ENCODE results near the gene LIMCH1. TPM values are rescaled to one million over a fixed set of nuclear protein-coding genes. Genes with fewer than 3 reads are reported as not detected.
"Not testable (repeated sequence)": the region's sequence is repeated elsewhere in the genome, so short reads cannot be mapped to it uniquely, and the experiment has no call there.

LIMCH1 gene
- total and polyA plus RNA-seq, 2 experiments from 2014 or later: 10.6 to 13.3 TPM

GRCh38 chr4:41709844-41710481 lies 172.0 kb downstream of the LIMCH1 start:
- WGBS (ENCODE audit: low lambda C conversion rate, missing lambda C conversion rate): 42% methylated on average over 5 of the region's 5 CpGs
- no peaks in the 10 kb centered on the region for H3K9me3 ChIP-seq (ENCODE audit: low read depth)
- DNase-seq (ENCODE audit: low spot score): peak; percentile 51
- no peak overlapping the region for H2AFZ ChIP-seq
- H3K79me2 ChIP-seq: no peaks in the 10 kb centered on the region
- peak overlapping the region; percentile 41 for H3K27ac ChIP-seq
- no peaks in the 10 kb centered on the region for H4K20me1 ChIP-seq (ENCODE audit: insufficient read depth, poor library complexity, severe bottlenecking)
- no peak overlapping the region for H3K4me2 ChIP-seq
- H3K4me3 ChIP-seq: no peak overlapping the region
- no peaks in the 10 kb centered on the region for H3K27me3 ChIP-seq
- TF ChIP-seq EZH2phosphoT487 (IDR thresholded peaks at IDR 0.05; ENCODE audit: low read depth, severe bottlenecking, unreplicated experiment) (no peak), CTCF (IDR thresholded peaks at IDR 0.05; ENCODE audit: poor library complexity) (no peak), EZH2 (IDR thresholded peaks at IDR 0.05; ENCODE audit: borderline replicate concordance) (no peak)
- H3K9me2 ChIP-seq (replicated peaks; ENCODE audit: insufficient read depth): no peaks in the 10 kb centered on the region
- H3K36me3 ChIP-seq (replicated peaks; ENCODE audit: insufficient read depth, low read depth): no peaks in the 10 kb centered on the region
- no peaks in the 10 kb centered on the region for H3K4me1 ChIP-seq (ENCODE audit: insufficient read depth)

GRCh38 chr4:41711654-41712053 lies 173.7 kb downstream of the LIMCH1 start:
- 94% methylated on average over 2 of the region's 2 CpGs for WGBS (ENCODE audit: low lambda C conversion rate, missing lambda C conversion rate)
- DNase-seq (ENCODE audit: low spot score); H3K27me3 ChIP-seq; H3K4me3 ChIP-seq; H3K9me2 ChIP-seq (replicated peaks; ENCODE audit: insufficient read depth); H3K9me3 ChIP-seq (ENCODE audit: low read depth); H3K27ac ChIP-seq; H2AFZ ChIP-seq; H4K20me1 ChIP-seq (ENCODE audit: insufficient read depth, poor library complexity, severe bottlenecking); H3K4me2 ChIP-seq; H3K79me2 ChIP-seq; H3K36me3 ChIP-seq (replicated peaks; ENCODE audit: insufficient read depth, low read depth); H3K4me1 ChIP-seq (ENCODE audit: insufficient read depth): not testable (repeated sequence)

- H3K4me1 ChIP-seq (ENCODE audit: insufficient read depth): no peaks in the 10 kb centered on the region
- no peaks in the 10 kb centered on the region for H3K79me2 ChIP-seq
- WGBS (ENCODE audit: low lambda C conversion rate, missing lambda C conversion rate): 73% methylated on average over 3 of the region's 3 CpGs
- no peak overlapping the region for H2AFZ ChIP-seq
- H3K27me3 ChIP-seq: peaks cover 13% of the 10 kb centered on the region
- no peak for DNase-seq (ENCODE audit: low spot score)
- H3K27ac ChIP-seq: no peak overlapping the region
- no peaks in the 10 kb centered on the region for H4K20me1 ChIP-seq (ENCODE audit: insufficient read depth, poor library complexity, severe bottlenecking)
- H3K4me3 ChIP-seq: no peak overlapping the region
- H3K36me3 ChIP-seq (replicated peaks; ENCODE audit: insufficient read depth, low read depth): no peaks in the 10 kb centered on the region
- H3K9me3 ChIP-seq (ENCODE audit: low read depth): no peaks in the 10 kb centered on the region
- no peak for TF ChIP-seq EZH2phosphoT487 (IDR thresholded peaks at IDR 0.05; ENCODE audit: low read depth, severe bottlenecking, unreplicated experiment)
- TF ChIP-seq CTCF (IDR thresholded peaks at IDR 0.05; ENCODE audit: poor library complexity): no peak
- no peak for TF ChIP-seq EZH2 (IDR thresholded peaks at IDR 0.05; ENCODE audit: borderline replicate concordance)
- no peaks in the 10 kb centered on the region for H3K9me2 ChIP-seq (replicated peaks; ENCODE audit: insufficient read depth)
- no peak overlapping the region for H3K4me2 ChIP-seq
Observed at GRCh38 chr4:41712425-41712824, 174.5 kb downstream of the LIMCH1 start.

- Histone ChIP-seq H3K27me3 (peaks cover 13% of the 10 kb centered on the region), H3K4me2 (no peak overlapping the region), H3K4me1 (ENCODE audit: insufficient read depth) (no peaks in the 10 kb centered on the region), H3K36me3 (replicated peaks; ENCODE audit: insufficient read depth, low read depth) (no peaks in the 10 kb centered on the region), H3K9me2 (replicated peaks; ENCODE audit: insufficient read depth) (no peaks in the 10 kb centered on the region), H3K27ac (no peak overlapping the region), H2AFZ (no peak overlapping the region), H4K20me1 (ENCODE audit: insufficient read depth, poor library complexity, severe bottlenecking) (no peaks in the 10 kb centered on the region), H3K79me2 (no peaks in the 10 kb centered on the region), H3K9me3 (ENCODE audit: low read depth) (no peaks in the 10 kb centered on the region), H3K4me3 (no peak overlapping the region)
- TF ChIP-seq EZH2phosphoT487 (IDR thresholded peaks at IDR 0.05; ENCODE audit: low read depth, severe bottlenecking, unreplicated experiment): no peak
- TF ChIP-seq CTCF (IDR thresholded peaks at IDR 0.05; ENCODE audit: poor library complexity): no peak
- no peak for TF ChIP-seq EZH2 (IDR thresholded peaks at IDR 0.05; ENCODE audit: borderline replicate concordance)
- DNase-seq (ENCODE audit: low spot score): no peak
- WGBS (ENCODE audit: low lambda C conversion rate, missing lambda C conversion rate): 96% methylated on average over 1 of the region's 1 CpG
Observed at GRCh38 chr4:41713768-41714167, 175.8 kb downstream of the LIMCH1 start.

All from hepatocyte (in vitro differentiated cells).